GM12892 (cell line): ENCODE results near the gene CITED2.

Experiments
- POLR2A ChIP-seq: IDR thresholded peaks from 2 replicates; pipeline ENCODE4 v1.6.1; 2011; ENCODE audit warnings: low read depth, low read length, control low read depth
- POLR2AphosphoS5 ChIP-seq: IDR thresholded peaks from 2 replicates; pipeline ENCODE4 v1.6.1; 2011; ENCODE audit warnings: low read depth, low read length, control low read depth
- TAF1 ChIP-seq: IDR thresholded peaks from 2 replicates; pipeline ENCODE4 v1.6.1; 2011; ENCODE audit warnings: low read depth, mild to moderate bottlenecking, control low read depth, low read length, borderline replicate concordance

DNA sequence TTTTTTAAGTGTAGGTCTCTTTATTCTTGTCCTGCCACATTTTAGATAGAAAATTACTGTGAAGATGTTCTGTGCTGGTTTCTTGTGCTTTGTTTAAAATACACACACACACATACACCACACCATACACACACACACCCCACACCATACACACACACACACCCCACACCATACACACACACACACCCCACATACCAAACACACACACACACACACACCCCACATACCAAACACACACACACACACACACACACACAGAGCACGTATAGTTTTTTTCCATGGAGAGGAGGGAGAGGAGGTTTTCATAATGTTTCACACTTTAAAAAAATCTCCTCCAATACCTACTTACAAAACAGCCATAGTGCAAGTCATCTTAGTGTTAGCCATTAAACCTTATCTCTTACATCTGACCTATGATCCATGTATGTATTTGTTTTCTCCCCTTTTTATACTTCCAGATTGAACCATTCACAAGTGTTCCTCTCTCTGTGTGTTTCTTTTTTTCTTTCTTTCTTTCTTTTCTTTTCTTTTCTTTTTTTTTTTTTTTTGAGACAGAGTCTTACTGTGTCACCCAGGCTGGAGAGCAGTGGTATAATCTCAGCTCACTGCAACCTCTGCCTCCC, 19.7 kb upstream of the CITED2 start:
- no peak for TF ChIP-seq POLR2AphosphoS5
- TF ChIP-seq POLR2A, result no peak
- no peak for TF ChIP-seq TAF1
